ENCODE data around the gene PIK3CB.

DNA sequence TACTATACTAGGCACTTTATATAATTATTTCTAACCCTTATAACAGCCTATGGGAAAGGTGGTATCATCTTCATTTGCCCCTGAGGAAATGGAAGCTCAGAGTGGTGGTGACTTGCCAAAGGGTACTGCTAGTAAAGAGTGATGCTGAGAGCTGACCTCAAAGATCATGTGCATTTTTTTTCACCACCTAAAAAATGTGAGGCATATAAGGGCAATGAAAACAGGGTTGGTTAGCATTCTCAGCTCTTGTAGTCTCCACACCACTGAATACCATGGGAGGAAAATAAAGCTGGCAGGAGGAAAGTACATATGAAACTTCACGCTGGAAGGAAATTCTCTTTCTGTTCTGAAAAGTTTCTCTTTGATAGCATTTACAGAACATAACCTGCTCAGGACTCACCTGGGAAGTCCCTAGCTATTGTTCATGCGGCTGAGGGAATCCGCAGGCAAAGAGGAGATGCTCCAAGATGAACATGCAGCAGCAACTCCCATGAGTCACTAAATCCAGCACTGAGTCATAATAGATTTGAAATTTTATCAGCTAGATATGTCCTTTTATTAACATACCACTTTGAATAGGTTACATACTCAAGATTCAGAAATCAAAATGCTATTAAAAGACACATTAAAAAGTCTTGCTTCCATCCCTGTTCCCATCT is 208.9 kb downstream of the PIK3CB start:
- TF ChIP-seq, protein P1, sequence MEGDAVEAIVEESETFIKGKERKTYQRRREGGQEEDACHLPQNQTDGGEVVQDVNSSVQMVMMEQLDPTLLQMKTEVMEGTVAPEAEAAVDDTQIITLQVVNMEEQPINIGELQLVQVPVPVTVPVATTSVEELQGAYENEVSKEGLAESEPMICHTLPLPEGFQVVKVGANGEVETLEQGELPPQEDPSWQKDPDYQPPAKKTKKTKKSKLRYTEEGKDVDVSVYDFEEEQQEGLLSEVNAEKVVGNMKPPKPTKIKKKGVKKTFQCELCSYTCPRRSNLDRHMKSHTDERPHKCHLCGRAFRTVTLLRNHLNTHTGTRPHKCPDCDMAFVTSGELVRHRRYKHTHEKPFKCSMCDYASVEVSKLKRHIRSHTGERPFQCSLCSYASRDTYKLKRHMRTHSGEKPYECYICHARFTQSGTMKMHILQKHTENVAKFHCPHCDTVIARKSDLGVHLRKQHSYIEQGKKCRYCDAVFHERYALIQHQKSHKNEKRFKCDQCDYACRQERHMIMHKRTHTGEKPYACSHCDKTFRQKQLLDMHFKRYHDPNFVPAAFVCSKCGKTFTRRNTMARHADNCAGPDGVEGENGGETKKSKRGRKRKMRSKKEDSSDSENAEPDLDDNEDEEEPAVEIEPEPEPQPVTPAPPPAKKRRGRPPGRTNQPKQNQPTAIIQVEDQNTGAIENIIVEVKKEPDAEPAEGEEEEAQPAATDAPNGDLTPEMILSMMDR (IDR thresholded peaks at IDR 0.05): no peak
- no peak for TF ChIP-seq TCF7L2 (IDR thresholded peaks at IDR 0.05; ENCODE audit: low read depth, low read length)
- TF ChIP-seq, protein P2, sequence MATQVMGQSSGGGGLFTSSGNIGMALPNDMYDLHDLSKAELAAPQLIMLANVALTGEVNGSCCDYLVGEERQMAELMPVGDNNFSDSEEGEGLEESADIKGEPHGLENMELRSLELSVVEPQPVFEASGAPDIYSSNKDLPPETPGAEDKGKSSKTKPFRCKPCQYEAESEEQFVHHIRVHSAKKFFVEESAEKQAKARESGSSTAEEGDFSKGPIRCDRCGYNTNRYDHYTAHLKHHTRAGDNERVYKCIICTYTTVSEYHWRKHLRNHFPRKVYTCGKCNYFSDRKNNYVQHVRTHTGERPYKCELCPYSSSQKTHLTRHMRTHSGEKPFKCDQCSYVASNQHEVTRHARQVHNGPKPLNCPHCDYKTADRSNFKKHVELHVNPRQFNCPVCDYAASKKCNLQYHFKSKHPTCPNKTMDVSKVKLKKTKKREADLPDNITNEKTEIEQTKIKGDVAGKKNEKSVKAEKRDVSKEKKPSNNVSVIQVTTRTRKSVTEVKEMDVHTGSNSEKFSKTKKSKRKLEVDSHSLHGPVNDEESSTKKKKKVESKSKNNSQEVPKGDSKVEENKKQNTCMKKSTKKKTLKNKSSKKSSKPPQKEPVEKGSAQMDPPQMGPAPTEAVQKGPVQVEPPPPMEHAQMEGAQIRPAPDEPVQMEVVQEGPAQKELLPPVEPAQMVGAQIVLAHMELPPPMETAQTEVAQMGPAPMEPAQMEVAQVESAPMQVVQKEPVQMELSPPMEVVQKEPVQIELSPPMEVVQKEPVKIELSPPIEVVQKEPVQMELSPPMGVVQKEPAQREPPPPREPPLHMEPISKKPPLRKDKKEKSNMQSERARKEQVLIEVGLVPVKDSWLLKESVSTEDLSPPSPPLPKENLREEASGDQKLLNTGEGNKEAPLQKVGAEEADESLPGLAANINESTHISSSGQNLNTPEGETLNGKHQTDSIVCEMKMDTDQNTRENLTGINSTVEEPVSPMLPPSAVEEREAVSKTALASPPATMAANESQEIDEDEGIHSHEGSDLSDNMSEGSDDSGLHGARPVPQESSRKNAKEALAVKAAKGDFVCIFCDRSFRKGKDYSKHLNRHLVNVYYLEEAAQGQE (IDR thresholded peaks at IDR 0.05; ENCODE audit: insufficient read depth in 1 of 2, low read depth in 2 of 2, low read length in 1 of 2): no peak
